HFF-Myc (cell line): ENCODE measurements around the gene ZDHHC5.

ENCODE experiments used
- DNase-seq: peaks from one replicate; pipeline ENCODE4 v3.0.0-alpha.2; 2011; ENCODE audit warnings: low read depth; ENCODE audit errors: extremely low read depth
- H3K4me3 ChIP-seq: replicated peaks from 2 replicates; pipeline ENCODE4 v1.5.1; 2011; ENCODE audit warnings: low read depth, mild to moderate bottlenecking, control low read depth, low read length
- TF ChIP-seq, protein P1 (sequence below): IDR thresholded peaks from 2 replicates; pipeline ENCODE4 v1.5.1; 2012; ENCODE audit warnings: mild to moderate bottlenecking, low read depth, low read length, control low read depth; ENCODE audit errors: missing control alignments

Gene ZDHHC5

GRCh38 chr11:57746920-57747319 lies 79.0 kb downstream of the ZDHHC5 start:
- H3K4me3 ChIP-seq = no peak overlapping the region
- TF ChIP-seq, protein P1, sequence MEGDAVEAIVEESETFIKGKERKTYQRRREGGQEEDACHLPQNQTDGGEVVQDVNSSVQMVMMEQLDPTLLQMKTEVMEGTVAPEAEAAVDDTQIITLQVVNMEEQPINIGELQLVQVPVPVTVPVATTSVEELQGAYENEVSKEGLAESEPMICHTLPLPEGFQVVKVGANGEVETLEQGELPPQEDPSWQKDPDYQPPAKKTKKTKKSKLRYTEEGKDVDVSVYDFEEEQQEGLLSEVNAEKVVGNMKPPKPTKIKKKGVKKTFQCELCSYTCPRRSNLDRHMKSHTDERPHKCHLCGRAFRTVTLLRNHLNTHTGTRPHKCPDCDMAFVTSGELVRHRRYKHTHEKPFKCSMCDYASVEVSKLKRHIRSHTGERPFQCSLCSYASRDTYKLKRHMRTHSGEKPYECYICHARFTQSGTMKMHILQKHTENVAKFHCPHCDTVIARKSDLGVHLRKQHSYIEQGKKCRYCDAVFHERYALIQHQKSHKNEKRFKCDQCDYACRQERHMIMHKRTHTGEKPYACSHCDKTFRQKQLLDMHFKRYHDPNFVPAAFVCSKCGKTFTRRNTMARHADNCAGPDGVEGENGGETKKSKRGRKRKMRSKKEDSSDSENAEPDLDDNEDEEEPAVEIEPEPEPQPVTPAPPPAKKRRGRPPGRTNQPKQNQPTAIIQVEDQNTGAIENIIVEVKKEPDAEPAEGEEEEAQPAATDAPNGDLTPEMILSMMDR = no peak
- DNase-seq = no peak
